Left kidney (tissue), 2 donors: ENCODE data around the gene GREB1. TPM values are rescaled to one million over a fixed set of nuclear protein-coding genes. Genes with fewer than 3 reads are reported as not detected.
A peak's percentile ranks its signal among the peaks of the same experiment; 100 is the strongest.

Source experiments
- DNase-seq: peaks from one replicate; pipeline ENCODE4 v3.0.0-alpha.2; 2013
- polyA plus RNA-seq: library from polyadenylated mRNA; unstranded; fragments of 120-200 nt; gene quantifications from one replicate; pipeline ENCODE4 v1.2.1, GENCODE V29; 2013; ENCODE audit not compliant: insufficient read length

GREB1 gene
- polyA plus RNA-seq, 1 donor: 22.5 TPM

GRCh38 chr2:11512431-11512830, 21.4 kb upstream of the GREB1 start:
- no peak for DNase-seq

GRCh38 chr2:11513319-11513718, 20.5 kb upstream of the GREB1 start:
- no peak for DNase-seq

DNA sequence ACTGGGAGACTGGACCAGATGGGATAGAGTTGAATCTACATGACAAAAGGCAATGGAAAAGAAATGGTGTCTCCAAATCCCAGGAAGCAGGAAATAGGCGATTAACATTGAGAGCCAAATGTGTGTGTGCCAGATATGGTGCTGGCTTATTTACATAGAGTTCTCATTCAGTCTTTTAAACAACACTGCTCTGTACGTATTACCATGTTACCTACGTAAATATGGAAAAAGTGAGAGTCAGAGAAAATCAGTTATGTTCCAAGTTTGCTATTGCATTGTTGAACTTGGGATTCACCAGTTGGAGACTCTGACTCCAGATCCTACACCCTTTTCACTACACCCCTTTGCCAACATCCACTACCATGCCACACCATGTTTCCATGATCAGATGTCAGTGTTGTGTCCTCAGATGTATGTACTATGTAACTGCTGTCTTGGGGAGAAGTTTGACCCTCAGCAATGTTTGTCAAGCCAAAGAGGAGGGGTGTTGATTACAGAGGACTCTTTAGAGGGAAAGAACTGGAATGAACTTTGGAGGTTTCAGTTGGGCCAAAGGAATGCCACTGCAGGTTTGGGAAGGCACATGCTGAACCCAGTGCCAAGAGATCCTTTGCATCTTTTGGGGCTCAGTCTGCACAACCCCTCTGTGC, 19.6 kb upstream of the GREB1 start:
- no peak for DNase-seq

- DNase-seq: no peak
Measured at GRCh38 chr2:11514904-11515303, 18.9 kb upstream of the GREB1 start.

- no peak for DNase-seq
Measured at GRCh38 chr2:11515490-11515981, 18.3 kb upstream of the GREB1 start.

DNA sequence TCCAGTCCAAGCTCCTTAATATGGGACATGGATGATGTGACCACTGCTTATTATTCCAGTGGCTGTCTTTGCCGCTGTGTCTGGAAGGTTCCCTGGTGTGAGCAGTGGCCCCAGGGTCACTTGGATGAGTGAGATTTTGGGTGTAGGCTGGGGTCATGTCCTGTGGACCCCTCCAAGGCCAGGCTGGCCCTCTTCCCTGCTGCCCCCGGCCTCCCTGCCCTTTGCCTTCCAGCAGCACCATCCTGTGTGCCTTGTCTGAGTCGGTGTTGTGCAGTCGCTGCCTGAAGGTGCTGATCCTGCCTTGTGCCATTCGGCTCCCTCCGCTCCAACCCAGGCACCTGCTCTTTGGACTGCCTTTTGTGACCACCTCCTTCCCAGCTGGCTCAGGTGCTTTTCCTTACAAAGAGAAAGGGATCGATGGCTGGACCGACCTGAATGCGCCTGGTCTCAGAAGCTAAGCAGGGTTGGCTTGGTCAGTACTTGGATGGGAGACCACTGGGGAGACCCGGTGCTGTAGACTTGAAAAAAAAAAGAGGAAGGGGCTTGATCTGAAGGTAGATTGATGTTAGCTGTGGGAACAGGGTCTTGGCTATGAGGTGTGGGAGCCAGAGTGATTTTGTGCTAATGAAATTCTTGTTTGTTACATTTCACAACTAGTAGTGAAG, 16.7 kb upstream of the GREB1 start:
- no peak for DNase-seq

- DNase-seq: no peak
Measured at GRCh38 chr2:11517906-11518305, 15.9 kb upstream of the GREB1 start.

GRCh38 chr2:11520092-11520693, 13.7 kb upstream of the GREB1 start:
- DNase-seq: no peak

DNA sequence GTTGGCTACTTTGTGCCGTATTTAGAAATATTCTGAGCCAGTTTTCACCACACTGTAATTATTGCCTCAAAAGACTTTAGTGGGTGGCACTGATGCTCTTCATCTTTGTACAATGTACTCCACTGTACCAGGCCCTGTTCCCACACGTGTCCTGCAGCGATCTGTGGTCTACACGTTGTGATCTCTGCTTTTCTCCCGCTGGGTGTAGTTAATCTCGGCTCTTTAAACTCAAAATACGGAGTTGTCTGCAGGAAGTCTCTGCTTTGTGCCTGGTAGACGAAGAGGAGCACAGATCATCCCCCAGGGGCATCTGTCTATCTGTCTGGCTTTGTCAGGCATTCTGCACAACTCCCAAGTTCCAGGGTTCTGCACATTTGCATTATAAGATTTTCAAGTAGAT, 12.1 kb upstream of the GREB1 start:
- no peak for DNase-seq

DNA sequence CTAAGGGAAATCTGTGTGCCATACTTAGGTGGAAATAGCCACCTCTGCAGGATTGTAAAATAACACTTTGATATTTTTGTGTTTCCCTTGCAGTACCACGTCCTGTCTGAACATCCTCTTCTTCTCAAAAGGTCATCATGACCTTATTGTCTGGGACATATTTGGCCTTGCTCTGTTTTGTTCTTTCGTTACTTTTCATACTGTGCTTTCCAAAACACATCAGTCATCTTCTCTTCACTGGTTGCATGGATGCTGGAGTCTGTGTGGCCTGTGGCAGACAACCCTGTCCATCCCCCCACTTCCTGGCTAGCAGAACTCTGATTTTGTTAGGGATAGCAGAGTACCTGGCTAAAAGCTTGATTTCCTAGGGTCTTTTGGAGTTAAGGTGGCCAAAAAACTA, 9.4 kb upstream of the GREB1 start:
- no peak for DNase-seq

DNA sequence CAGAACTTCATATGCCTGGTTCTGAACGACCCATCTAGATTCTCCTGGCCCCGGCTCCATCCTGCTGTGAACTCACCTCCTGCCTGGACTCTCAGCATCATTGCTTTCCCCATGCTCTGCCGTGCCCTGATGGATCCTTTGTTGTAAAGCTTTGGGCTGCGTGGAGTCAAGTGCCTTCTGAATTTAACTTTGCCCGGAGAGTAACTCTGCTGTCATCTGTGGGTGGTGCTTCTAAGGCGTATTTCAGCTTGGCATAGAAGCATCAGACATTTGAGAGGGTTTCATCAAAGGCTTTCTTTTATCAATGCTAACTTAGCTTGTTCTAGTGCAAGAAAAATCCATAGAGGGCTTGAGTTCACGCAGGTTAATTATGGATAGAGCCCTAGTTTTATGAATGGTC, 8.1 kb upstream of the GREB1 start:
- no peak for DNase-seq

GRCh38 chr2:11527001-11527400, 6.8 kb upstream of the GREB1 start:
- no peak for DNase-seq

DNA sequence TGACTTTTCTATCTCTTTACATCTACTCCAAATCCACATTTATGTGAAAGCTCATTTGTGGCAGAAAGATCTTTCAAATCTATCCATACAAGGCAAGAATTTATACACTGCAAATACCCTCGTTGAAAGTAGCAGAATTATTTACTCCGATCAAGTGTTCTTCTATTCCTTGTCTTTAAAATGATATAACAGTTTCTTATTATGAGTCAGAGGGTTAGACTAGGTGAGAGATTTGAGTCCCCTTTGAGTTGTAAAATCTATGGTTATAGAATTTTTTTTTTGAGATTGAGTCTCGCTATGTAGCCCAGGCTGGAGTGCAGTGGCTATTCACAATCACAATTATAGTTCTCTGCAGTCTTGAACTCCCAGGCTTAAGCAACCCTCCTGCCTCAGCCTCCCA, 5.6 kb upstream of the GREB1 start:
- DNase-seq: no peak

DNA sequence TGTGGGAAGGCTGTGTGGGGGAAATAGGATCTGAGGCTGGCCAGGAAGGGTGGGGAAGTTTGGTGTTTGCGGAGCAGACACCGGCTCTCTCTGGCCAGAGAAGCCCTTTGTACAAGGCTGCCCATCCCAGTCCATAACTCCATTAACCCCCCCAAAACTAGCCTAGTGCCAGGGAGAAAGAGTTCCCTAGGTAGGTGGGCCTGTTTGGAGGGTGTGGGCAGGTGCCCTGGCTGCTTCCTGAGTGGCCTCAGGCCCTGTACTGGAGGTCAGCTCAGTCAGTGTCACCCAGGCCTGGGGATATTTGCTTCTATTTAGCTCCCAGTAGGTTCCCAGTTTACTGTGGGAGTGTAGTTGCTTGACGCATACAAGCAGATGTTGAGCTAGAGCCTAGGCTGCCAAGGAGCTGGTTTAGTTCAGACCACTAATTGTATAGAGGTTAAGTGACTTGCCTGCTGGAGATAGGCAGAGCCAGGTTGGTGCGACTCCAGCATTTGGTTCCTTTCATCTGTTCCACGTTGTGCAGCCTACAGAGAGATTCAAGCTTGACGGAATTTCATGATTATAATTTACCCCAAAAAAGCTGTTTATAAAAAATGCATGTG, 2.9 kb upstream of the GREB1 start:
- no peak for DNase-seq

- DNase-seq: no peak
Measured at GRCh38 chr2:11532416-11533055, 1.3 kb upstream of the GREB1 start.

DNA sequence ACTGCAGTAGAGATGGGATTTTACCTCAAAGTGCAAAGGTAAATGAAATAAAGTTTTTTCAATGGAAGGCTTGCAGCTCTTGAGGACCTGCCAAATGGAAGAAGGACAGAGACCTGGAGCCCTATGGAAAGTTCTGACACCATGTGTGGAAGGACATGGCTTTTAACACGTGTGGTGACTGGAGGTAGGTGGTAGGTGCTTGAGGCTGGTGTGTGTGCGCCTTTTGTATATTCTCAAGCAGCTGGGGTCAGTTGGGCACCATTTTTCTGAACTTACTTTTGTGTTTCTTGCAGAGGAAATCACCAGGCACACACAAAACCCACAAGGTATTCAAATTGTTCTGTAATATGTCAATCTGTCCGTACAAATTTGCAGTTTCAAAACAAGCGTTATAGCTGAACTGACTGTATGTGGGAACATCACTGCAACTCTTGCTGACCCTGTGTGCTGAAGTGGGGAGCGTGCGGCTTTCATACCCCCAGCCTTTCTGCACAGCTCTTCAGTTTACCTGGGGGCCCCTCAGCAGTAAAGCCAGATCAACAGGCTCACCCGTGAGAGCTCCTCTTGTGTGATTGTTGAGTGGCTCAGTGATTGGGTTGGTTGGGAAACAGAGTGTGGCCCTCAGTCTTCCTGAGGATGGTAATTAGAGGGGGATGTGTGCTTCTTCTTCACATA, 363 bp downstream of the GREB1 start:
- DNase-seq: no peak

DNA sequence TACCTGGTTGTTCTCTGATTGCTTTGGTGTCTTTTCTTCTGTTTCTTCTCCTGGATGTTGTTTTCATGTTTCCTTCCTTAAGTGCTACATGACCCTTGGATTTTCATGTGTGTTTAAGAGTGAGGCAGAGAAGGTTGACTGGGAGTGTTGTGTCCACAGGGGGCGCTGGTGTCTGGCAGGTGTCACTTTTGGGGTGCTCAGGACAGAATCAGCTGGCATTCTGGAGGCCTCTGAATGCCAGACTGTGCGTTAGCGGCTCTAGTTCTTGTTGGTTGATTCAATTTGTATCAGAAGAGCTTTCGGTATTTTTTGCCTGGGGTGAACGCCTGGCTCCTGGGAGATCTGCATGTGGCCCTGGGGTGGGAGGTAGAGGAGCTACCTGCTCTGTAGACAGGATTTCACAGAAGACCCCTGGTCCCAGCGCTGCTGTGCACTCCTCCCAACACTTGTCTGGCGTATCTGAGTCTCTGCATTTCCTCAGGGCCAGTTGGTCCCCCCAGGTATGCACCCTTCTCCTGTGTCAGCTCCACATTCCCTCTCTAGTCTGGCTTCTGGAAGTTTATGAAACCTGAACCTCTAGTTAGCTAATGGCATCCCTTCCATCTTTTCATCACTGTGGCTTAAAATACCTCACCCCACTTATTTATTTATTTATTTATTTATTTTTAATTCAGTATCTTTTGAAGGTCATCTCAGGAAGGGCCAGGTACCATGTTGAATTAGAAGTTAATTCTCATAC, 1.1 kb downstream of the GREB1 start:
- no peak for DNase-seq

DNA sequence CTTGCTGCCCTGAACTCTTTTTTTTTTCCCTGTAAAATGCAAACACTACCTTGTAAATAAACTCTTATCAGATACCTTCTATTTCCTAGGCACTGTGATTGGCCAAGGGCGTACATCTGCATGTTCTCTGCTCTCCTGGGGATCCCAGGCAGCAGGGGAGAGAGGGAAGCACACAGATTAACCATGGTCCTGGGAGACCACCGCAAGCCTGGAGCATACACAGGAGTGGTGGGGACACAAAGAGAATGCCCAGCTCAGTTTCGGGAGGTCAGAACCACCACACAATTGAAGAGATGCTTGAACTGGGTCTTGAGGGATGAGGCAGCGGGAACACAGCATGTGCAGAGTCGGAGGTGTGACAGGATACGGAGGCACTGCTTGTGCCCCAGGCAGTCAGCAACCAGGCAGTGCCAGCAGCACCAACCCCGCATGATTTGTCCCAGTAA, 2.1 kb downstream of the GREB1 start:
- DNase-seq: no peak

DNA sequence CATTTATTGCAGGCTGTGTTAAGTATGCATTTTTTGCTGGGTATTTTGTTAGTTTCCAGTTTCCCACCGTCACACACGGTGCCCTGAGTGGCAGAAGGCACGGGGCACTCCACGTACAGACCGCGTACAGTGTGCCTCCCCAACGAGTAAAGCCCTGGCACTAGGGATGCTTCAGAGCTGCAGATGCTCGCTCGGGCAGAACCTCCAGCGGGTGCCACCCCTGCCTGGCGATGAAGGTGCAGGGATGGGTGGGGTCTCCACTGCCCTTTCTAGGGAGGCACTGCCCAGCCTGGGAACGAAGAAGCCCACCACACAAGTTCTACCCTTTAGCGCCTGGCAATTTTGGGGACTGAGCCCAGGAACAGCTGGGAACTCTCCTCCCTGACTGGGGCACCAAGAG, 4.1 kb downstream of the GREB1 start:
- no peak for DNase-seq

- peak; percentile 61 for DNase-seq
Measured at GRCh38 chr2:11539317-11540147, 5.7 kb downstream of the GREB1 start.
